GM21576 (cell line): ENCODE data around the gene FGFRL1.

Source experiments
- ATAC-seq: cut with Tn5 transposase; IDR thresholded peaks from one replicate; pipeline ENCODE4 v1.9.1; 2021; ENCODE audit warnings: mild to moderate bottlenecking, moderate library complexity; ENCODE audit not compliant: unreplicated experiment

The FGFRL1 gene

GRCh38 chr4:1011022-1011665 is at the start of gene FGFRL1:
Gene FGFRL1, plus strand, starts transcription at chr4:1011626. Its CDS starts 860 bp downstream, at chr4:1012486.
- ATAC-seq, result peak; percentile 35

GRCh38 chr4:962231-963208 is 48.9 kb upstream of the FGFRL1 start:
- no peak for ATAC-seq

- ATAC-seq, result no peak
These were observed 47.9 kb upstream of the FGFRL1 start for GRCh38 chr4:963276-964225.

GRCh38 chr4:964346-965025 is 46.9 kb upstream of the FGFRL1 start:
- no peak for ATAC-seq

- no peak for ATAC-seq
These were observed 46.2 kb upstream of the FGFRL1 start for GRCh38 chr4:965048-965765.

- no peak for ATAC-seq
These were observed 45.7 kb upstream of the FGFRL1 start for GRCh38 chr4:965766-966134.

GRCh38 chr4:966266-967112 is 44.9 kb upstream of the FGFRL1 start:
- no peak for ATAC-seq

- ATAC-seq, result no peak
These were observed 44.0 kb upstream of the FGFRL1 start for GRCh38 chr4:967113-968104.

- ATAC-seq, result no peak
These were observed 43.2 kb upstream of the FGFRL1 start for GRCh38 chr4:968221-968620.

GRCh38 chr4:968621-969394 is 42.6 kb upstream of the FGFRL1 start:
- ATAC-seq, result no peak

GRCh38 chr4:970046-970745 is 41.2 kb upstream of the FGFRL1 start:
- no peak for ATAC-seq

GRCh38 chr4:970854-971520 is 40.4 kb upstream of the FGFRL1 start:
- ATAC-seq, result no peak

- no peak for ATAC-seq
These were observed 39.5 kb upstream of the FGFRL1 start for GRCh38 chr4:971666-972500.

GRCh38 chr4:972651-973424 is 38.6 kb upstream of the FGFRL1 start:
- ATAC-seq, result peak; percentile 42
